Heart left ventricle (tissue), 16 donors: ENCODE measurements around the gene DBN1. TPM values are rescaled to one million over a fixed set of nuclear protein-coding genes. Genes with fewer than 3 reads are reported as not detected.

Experiments
- ATAC-seq, 4 donors: fragments of 200-7000 bp; cut with Tn5 transposase; one replicate each; pipeline ENCODE4 v1.9.1; 2020 to 2022; ENCODE audit warnings: moderate library complexity in 4 of 4, mild to moderate bottlenecking in 3 of 4, moderate number of reproducible peaks in 1 of 4
- DNase-seq, 5 donors: peaks; one replicate each; pipeline ENCODE4 v3.0.0-alpha.2; 2020
- H3K27ac ChIP-seq, 12 donors: fragments of 200-600 bp; sonication (generic) in 4 of 12; one replicate each; pipeline versions ENCODE4 v1.5.0 to v1.8.0; 2016 to 2022; ENCODE audit warnings: mild to moderate bottlenecking in 2 of 12
- H3K27me3 ChIP-seq, 9 donors: fragments of 200-600 bp; sonication (generic) in 2 of 9; one replicate each; pipeline versions ENCODE4 v1.5.1 to v1.8.0; 2016 to 2022; ENCODE audit warnings: mild to moderate bottlenecking in 3 of 9
- H3K36me3 ChIP-seq, 9 donors: fragments of 200-600 bp; sonication (generic) in 2 of 9; one replicate each; pipeline versions ENCODE4 v1.5.0 to v1.8.0; 2018 to 2022; ENCODE audit warnings: mild to moderate bottlenecking in 2 of 9
- H3K4me1 ChIP-seq, 12 donors: fragments of 200-600 bp; sonication (generic) in 4 of 12; one replicate each; pipeline versions ENCODE4 v1.5.0 to v1.8.0; 2016 to 2022; ENCODE audit warnings: mild to moderate bottlenecking in 3 of 12
- H3K4me3 ChIP-seq, 12 donors: fragments of 200-600 bp; sonication (generic) in 4 of 12; one replicate each; pipeline versions ENCODE4 v1.5.0 to v1.8.0; 2017 to 2022; ENCODE audit warnings: mild to moderate bottlenecking in 9 of 12, moderate library complexity in 4 of 12
- H3K9me3 ChIP-seq, 12 donors: fragments of 200-600 bp; sonication (generic) in 4 of 12; one replicate each; pipeline versions ENCODE4 v1.5.0 to v1.8.0; 2016 to 2022; ENCODE audit warnings: mild to moderate bottlenecking in 1 of 12
- POLR2A ChIP-seq, 2 donors: fragments of 450-650 bp; IDR thresholded peaks; one replicate each; pipeline ENCODE4 v1.6.1; 2017; ENCODE audit warnings: antibody characterized with exemption in 2 of 2, mild to moderate bottlenecking in 2 of 2, moderate library complexity in 2 of 2
- WGBS, 4 donors: extraction: QIAGEN DNeasy Blood & Tissue Kit in 2 of 4; methylation state at CpG; one replicate each; pipeline versions ENCODE4 v1.1.5 to v1.1.7; 2013 to 2018; 5-methylcytosine and 5-hydroxymethylcytosine counted together
- intact Hi-C, 10 donors: fragments of 100-400 bp; cut with DNase I; formaldehyde crosslinking; loops; one replicate each; pipeline versions ENCODE4 v1.11.1 to v1.14.2; 2022
- polyA plus RNA-seq, 2 donors: library from polyadenylated mRNA; stranded (reverse); fragments of 200-250 nt; gene quantifications; one replicate each; pipeline ENCODE4 v1.2.3, GENCODE V29; 2013
- total RNA-seq, 9 donors: library from RNA; depleted of rRNA in 2 of 9; stranded (reverse); fragments of >200 nt in 2 of 9; fragmentation: NEBNext Ultra II Directional in 3 of 9; extraction: Animal tissue kit (Norgen Biotek cat#: 25700) in 3 of 9; gene quantifications; one replicate each; pipeline versions ENCODE4 v1.1.0 to v1.2.4, GENCODE V29; 2016 to 2023
- TF ChIP-seq, protein P1 (sequence below), 12 donors: fragments of 200-600 bp; sonication (generic) in 4 of 12; IDR thresholded peaks; one replicate each; pipeline versions ENCODE4 v1.5.0 to v1.8.0; 2018 to 2022; ENCODE audit warnings: antibody characterized with exemption in 12 of 12, mild to moderate bottlenecking in 5 of 12
- donor health status: ischemic (EF 13 %, LVEDD 7.1; RV severe dilation, severe dysfunction).
- donor health status: healthy with polysubstance abuse.
- donor health status: DM: no; HTN: yes; CAD: no.
- donor health status: DM: no; HTN: no; CAD: no.
- donor health status: ischemic (EF 25% LVEDD 6.9; RV normal size, moderate dysfunction).
- donor health status: ischemic (EF 25% LVEDD 5.7; RV mildly dilated, moderate dysfunction).
- donor health status: healthy.
- donor health status: DM: yes; HTN: yes; CAD: no.
- donor health status: ischemic (EF 35%, LVEDD 5.7; RV mildly dilated, moderate dysfunction).
- donor health status: nonischemic (EF 11% LVEDD 7.7; RV severe dilation, severe dysfunction).
- donor health status: DM: yes; HTN: yes; CAD: no.
- donor health status: PGD.
- donor health status: ischemic (EF 29% LVEDD 5.4; RV normal size, mild dysfunction).
- donor health status: nonischemic (EF 23%, LVEDD 6.1; RV moderate dilation, normal function).

Gene DBN1
- total and polyA plus RNA-seq, 11 donors, result 12.3 to 60.7 (median 23.3) TPM

DNA sequence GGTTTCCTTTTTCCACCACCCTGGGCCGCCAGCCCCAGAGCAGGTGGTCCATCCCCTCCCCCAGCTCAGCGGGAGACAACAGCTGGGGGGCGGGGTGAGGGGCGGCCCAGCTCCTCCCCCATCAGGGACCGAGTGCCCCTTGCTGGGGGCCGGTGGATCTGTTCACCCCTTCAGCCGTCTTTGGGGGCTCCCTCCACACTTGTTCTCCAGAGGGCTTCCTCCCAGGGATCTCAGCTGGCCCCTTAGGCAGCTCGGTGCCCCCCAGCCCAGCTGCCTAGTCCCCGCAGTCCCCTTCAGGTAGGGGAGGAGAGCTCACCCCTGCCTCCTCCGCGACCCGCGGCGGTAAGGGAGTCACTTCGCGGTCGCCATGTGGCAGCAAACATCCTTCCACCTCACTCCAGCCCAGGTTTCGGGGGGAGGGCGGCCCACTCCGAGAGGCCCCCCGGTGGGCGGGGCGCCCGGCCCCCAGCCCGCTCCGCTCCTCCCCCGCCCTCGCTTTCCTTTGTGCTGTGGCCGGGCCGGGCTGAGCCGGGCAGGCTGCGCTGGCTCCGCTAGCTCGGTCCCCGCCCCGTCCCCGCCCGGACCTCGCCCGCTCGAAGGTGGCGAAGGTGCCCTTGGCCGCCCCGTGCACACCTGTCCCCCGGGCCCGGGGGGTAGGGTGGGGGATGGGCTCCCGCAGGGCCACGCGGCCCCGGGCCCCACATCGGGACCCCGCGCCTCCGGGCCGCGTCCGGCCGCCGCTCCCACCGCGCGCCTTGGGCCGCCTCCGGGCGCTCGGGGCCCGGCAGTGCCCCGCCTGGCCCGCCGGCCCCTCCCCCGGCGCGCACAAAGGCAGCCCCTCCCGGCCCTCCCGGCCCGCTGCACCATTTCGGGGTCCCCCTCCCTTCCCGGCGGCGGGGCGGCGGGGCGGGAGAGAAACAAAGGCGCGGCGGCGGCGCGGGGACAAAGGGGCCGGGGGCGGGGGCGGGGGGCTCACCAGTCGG is 683 bp downstream of the DBN1 start:
- TF ChIP-seq, protein P1, sequence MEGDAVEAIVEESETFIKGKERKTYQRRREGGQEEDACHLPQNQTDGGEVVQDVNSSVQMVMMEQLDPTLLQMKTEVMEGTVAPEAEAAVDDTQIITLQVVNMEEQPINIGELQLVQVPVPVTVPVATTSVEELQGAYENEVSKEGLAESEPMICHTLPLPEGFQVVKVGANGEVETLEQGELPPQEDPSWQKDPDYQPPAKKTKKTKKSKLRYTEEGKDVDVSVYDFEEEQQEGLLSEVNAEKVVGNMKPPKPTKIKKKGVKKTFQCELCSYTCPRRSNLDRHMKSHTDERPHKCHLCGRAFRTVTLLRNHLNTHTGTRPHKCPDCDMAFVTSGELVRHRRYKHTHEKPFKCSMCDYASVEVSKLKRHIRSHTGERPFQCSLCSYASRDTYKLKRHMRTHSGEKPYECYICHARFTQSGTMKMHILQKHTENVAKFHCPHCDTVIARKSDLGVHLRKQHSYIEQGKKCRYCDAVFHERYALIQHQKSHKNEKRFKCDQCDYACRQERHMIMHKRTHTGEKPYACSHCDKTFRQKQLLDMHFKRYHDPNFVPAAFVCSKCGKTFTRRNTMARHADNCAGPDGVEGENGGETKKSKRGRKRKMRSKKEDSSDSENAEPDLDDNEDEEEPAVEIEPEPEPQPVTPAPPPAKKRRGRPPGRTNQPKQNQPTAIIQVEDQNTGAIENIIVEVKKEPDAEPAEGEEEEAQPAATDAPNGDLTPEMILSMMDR (IDR thresholded peaks at IDR 0.05), result no peak
- no peak for TF ChIP-seq POLR2A (IDR thresholded peaks at IDR 0.05)
- H3K27me3 ChIP-seq, result peaks cover 0 to 31% (median 5%) of the 10 kb centered on the region in 9 donors
- DNase-seq (peak in 1 of 5 donors; percentile 59), ATAC-seq (peak in 3 of 4 donors; percentile 9 to 25 (median 12))
- H3K36me3 ChIP-seq, result peaks cover 0 to 7% (median 0%) of the 10 kb centered on the region in 9 donors
- H3K9me3 ChIP-seq, result no peaks in the 10 kb centered on the region
- peak overlapping the region; percentile 65 to 93 (median 84) for H3K27ac ChIP-seq
- H3K4me1 ChIP-seq, result peaks cover 0 to 66% (median 45%) of the 10 kb centered on the region in 12 donors
- intact Hi-C loops, result no loop called here
- peak overlapping the region; percentile 63 to 97 (median 76) for H3K4me3 ChIP-seq
- 2 to 5% (median 4%) methylated on average over 30 to 93 of the region's 93 CpGs for WGBS, 4 donors

DNA sequence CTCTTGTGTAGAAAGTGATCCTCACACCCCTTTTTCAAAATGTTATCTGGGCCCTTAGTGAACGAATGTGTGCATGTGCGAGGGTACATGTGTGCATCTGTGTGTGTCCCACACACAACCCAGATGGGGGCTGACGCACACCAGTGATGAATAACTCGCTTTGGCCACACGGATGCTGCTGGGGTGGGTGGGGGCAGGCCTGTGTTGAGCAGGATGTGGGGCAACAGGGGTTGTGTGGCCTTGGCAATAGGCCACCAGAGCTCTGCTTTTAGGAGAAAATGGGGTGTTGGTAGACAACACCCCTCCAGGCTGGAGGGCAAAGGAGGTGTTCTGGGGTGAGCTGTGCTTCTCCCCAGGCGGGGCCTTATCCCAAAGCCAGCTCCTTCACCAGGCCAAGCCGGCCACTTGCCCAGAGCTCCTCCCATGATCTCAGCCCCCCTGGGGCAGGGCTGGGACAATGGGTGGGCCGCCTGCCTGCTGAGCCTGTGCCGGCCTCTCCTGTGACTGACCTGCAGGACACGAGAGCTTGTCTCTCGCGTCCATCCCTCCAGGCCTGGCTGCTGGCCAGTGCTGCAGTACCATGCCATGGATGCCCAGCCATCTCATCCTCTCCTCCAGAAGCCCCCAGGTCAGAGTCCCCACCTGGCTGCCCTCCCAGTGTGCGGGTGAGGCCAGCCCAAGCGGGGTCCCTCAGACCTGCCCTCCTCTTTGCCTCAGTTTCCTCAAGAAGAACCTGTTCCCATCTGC is 1.7 kb downstream of the DBN1 start:
- Histone ChIP-seq H3K27me3 (peaks cover 0 to 31% (median 5%) of the 10 kb centered on the region in 9 donors), H3K4me1 (peaks cover 0 to 60% (median 44%) of the 10 kb centered on the region in 12 donors), H3K9me3 (no peaks in the 10 kb centered on the region), H3K4me3 (peak overlapping the region; percentile 63 to 97 (median 76)), H3K36me3 (peaks cover 0 to 16% (median 8%) of the 10 kb centered on the region in 9 donors), H3K27ac (peak overlapping the region; percentile 65 to 93 (median 84))
- peak in 3 of 5 donors; percentile 73 to 82 (median 78) for DNase-seq
- ATAC-seq, result peak; percentile 49 to 74 (median 52)
- WGBS, 4 donors, result 46 to 62% (median 54%) methylated on average over 8 to 14 of the region's 14 CpGs
- intact Hi-C loops, result no loop called here
- TF ChIP-seq POLR2A (IDR thresholded peaks at IDR 0.05), result no peak
- TF ChIP-seq, protein P1 (IDR thresholded peaks at IDR 0.05), result no peak

DNA sequence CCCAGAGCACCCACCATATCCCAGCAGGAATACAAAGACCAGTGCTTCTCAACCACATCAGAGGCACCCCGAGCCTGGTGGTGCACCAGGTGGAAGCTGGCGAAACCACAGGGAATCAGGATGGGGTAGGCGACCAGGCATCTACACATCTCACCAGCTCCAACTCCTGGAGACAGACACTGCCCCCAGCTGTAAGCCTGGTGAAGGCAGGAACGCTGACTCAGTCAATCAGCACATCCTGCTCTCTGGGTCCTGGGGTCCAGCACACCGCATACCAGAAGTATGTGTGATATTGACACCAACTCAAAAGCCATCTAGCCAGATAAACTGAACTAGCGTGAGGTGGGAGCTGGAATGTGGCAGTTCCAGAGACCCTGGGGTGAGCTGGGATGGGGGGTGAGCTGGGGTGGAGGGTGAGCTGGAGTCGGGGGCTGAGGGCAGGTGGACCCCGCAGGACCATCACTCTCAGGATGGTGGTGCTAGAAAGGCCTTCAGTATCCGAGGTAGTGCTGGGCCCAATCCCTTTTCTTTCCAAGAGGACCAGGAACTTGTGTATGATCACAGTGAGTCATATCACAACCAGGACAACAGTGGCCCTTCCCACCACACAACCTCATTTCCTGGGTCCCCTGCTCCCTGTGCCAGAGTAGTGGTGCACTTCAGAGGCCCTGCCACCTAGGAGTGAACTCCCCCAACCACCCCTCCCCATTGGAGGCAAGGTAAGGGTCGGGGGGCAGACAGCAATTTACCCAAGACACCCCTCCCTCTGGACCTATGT is 2.5 kb downstream of the DBN1 start:
- DNase-seq, result no peak
- intact Hi-C loops, result no loop called here
- Histone ChIP-seq H3K27me3 (peaks cover 0 to 28% (median 5%) of the 10 kb centered on the region in 9 donors), H3K36me3 (peaks cover 0 to 25% (median 17%) of the 10 kb centered on the region in 9 donors), H3K27ac (peak overlapping the region in 11 of 12 donors; percentile 19 to 93 (median 84)), H3K4me1 (peaks cover 0 to 59% (median 43%) of the 10 kb centered on the region in 12 donors), H3K9me3 (no peaks in the 10 kb centered on the region), H3K4me3 (peak overlapping the region in 5 of 12 donors; percentile 2 to 97 (median 81))
- ATAC-seq, result no peak
- TF ChIP-seq POLR2A (IDR thresholded peaks at IDR 0.05), result no peak
- TF ChIP-seq, protein P1 (IDR thresholded peaks at IDR 0.05), result no peak
- 86 to 91% (median 87%) methylated on average over 7 to 10 of the region's 10 CpGs for WGBS, 4 donors
